ENCODE measurements around the gene MAPT. TPM values are rescaled to one million over a fixed set of nuclear protein-coding genes. Genes with fewer than 3 reads are reported as not detected.

MAPT gene
- total RNA-seq, 1 donor from 2014 or later: 6.1 TPM

DNA sequence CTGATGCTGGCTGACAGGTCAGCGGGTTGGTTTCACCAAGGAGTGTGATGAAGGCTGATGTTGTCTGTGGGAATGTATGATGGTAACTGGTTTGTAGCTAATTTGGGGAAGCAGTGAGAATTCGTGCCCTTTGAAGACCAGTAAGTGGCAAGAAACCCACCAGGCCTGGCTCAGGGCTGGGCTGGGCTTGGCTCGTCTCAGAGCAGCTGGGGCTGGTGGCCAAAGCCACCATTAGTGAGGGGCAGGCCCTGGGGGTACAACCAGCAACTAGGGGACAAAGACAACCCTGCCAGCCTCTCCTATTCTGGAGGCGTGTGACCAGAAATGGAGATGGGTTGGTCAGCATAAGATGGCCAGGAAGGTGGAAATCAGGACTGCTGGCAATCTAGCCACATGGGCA lies 91.7 kb downstream of the MAPT start:
- TF ChIP-seq POLR2A (IDR thresholded peaks at IDR 0.05) (no peak), POLR2AphosphoS5 (IDR thresholded peaks at IDR 0.05; ENCODE audit: insufficient read depth in 1 of 2, low read depth in 1 of 2) (no peak)
- TF ChIP-seq, protein P1, sequence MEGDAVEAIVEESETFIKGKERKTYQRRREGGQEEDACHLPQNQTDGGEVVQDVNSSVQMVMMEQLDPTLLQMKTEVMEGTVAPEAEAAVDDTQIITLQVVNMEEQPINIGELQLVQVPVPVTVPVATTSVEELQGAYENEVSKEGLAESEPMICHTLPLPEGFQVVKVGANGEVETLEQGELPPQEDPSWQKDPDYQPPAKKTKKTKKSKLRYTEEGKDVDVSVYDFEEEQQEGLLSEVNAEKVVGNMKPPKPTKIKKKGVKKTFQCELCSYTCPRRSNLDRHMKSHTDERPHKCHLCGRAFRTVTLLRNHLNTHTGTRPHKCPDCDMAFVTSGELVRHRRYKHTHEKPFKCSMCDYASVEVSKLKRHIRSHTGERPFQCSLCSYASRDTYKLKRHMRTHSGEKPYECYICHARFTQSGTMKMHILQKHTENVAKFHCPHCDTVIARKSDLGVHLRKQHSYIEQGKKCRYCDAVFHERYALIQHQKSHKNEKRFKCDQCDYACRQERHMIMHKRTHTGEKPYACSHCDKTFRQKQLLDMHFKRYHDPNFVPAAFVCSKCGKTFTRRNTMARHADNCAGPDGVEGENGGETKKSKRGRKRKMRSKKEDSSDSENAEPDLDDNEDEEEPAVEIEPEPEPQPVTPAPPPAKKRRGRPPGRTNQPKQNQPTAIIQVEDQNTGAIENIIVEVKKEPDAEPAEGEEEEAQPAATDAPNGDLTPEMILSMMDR (IDR thresholded peaks at IDR 0.05): no peak
- no peak for DNase-seq (ENCODE audit: extremely low spot score in 2 of 2)
- Histone ChIP-seq H3K27ac (no peak overlapping the region), H3K36me3 (no peaks in the 10 kb centered on the region), H3K4me1 (no peaks in the 10 kb centered on the region), H3K27me3 (no peaks in the 10 kb centered on the region), H3K9me3 (no peaks in the 10 kb centered on the region), H3K4me3 (no peak overlapping the region)
- intact Hi-C loops (cut with DNase I): no loop called here

DNA sequence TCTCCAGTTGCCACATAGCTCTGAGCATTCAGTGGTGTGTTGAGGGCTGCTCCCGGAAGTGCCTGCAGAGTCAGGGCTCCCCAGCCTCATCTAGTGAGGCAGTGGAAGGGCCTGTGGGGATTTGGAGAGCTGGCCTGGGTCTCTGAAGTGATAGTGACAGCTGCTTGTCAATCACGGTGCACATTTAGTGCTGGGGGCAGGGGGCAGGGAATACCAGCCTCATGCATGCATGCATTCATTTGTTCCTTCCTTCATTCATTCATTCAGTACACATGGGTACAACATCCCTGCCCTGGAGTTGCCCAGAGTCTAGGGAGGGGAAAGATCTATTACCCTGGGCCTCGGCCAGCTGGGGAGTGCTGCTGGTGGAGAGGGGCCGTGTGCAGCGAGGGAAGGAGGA lies 93.4 kb downstream of the MAPT start:
- Histone ChIP-seq H3K4me3 (no peak overlapping the region), H3K4me1 (no peaks in the 10 kb centered on the region), H3K9me3 (no peaks in the 10 kb centered on the region), H3K27me3 (no peaks in the 10 kb centered on the region), H3K27ac (no peak overlapping the region), H3K36me3 (no peaks in the 10 kb centered on the region)
- intact Hi-C loops (cut with DNase I): no loop called here
- no peak for TF ChIP-seq POLR2A (IDR thresholded peaks at IDR 0.05)
- no peak for TF ChIP-seq POLR2AphosphoS5 (IDR thresholded peaks at IDR 0.05; ENCODE audit: insufficient read depth in 1 of 2, low read depth in 1 of 2)
- TF ChIP-seq, protein P1 (IDR thresholded peaks at IDR 0.05): no peak
- no peak for DNase-seq (ENCODE audit: extremely low spot score in 2 of 2)

DNA sequence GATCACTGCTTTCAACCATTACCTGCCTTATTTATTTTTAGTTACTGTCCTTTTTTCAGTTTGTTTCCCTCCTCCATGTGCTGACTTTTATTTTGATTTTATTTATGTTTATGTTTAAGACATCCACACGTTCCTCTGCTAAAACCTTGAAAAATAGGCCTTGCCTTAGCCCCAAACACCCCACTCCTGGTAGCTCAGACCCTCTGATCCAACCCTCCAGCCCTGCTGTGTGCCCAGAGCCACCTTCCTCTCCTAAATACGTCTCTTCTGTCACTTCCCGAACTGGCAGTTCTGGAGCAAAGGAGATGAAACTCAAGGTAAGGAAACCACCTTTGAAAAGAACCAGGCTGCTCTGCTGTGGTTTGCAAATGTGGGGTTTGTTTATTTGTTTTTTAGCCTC lies 95.4 kb downstream of the MAPT start:
- intact Hi-C loops (cut with DNase I): no loop called here
- Histone ChIP-seq H3K27me3 (no peaks in the 10 kb centered on the region), H3K36me3 (no peaks in the 10 kb centered on the region), H3K4me3 (no peak overlapping the region), H3K27ac (no peak overlapping the region), H3K4me1 (no peaks in the 10 kb centered on the region), H3K9me3 (no peaks in the 10 kb centered on the region)
- no peak for DNase-seq (ENCODE audit: extremely low spot score in 2 of 2)
- TF ChIP-seq, protein P1 (IDR thresholded peaks at IDR 0.05): no peak
- TF ChIP-seq POLR2A (IDR thresholded peaks at IDR 0.05) (no peak), POLR2AphosphoS5 (IDR thresholded peaks at IDR 0.05; ENCODE audit: insufficient read depth in 1 of 2, low read depth in 1 of 2) (no peak)

DNA sequence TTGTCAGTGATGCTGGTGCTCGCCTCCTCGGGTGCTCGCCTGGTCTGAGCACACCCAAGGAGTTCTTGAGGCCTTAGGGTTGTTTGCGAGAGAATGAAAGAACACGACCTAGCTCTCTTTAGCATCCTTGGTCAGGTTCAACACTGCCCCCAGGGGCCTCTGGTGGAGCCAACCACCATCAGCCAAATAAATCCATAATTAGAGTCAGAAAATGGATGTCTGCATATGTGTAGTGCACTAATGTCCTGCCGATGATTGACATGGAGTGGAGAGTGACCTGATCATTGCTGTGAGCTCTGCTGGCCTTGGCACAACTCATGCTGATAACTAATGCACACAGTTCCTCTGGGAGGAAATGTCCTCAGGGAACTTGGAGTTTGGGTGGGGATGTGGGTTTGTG lies 96.5 kb downstream of the MAPT start:
- H3K4me3 ChIP-seq: no peak overlapping the region

DNA sequence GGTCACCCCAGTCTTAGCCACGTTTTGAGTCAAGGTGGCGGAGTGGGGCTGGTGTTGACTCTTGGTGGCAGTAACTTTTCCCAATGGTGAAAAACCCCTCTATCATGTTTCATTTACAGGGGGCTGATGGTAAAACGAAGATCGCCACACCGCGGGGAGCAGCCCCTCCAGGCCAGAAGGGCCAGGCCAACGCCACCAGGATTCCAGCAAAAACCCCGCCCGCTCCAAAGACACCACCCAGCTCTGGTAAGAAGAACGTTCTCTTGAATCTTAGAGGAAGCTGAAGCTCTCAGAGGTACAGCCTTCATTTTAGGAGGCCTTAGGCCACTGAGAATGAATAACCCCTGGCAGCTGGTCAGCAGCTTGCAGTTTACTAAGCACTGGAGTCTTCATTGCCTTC lies 97.0 kb downstream of the MAPT start:
- intact Hi-C loops (cut with DNase I): no loop called here
- TF ChIP-seq POLR2A (IDR thresholded peaks at IDR 0.05): no peak
- TF ChIP-seq, protein P1 (IDR thresholded peaks at IDR 0.05): no peak
- TF ChIP-seq POLR2AphosphoS5 (IDR thresholded peaks at IDR 0.05; ENCODE audit: insufficient read depth in 1 of 2, low read depth in 1 of 2): no peak
- Histone ChIP-seq H3K27ac (no peak overlapping the region), H3K4me3 (no peak overlapping the region), H3K9me3 (no peaks in the 10 kb centered on the region), H3K36me3 (no peaks in the 10 kb centered on the region), H3K4me1 (no peaks in the 10 kb centered on the region), H3K27me3 (no peaks in the 10 kb centered on the region)
- no peak for DNase-seq (ENCODE audit: extremely low spot score in 2 of 2)

More for the DNA sequence above, 96.5 kb downstream of the MAPT start:
- H3K4me1 ChIP-seq: no peaks in the 10 kb centered on the region
- DNase-seq (ENCODE audit: extremely low spot score in 2 of 2): no peak
- TF ChIP-seq, protein P1 (IDR thresholded peaks at IDR 0.05): no peak
- TF ChIP-seq POLR2A (IDR thresholded peaks at IDR 0.05) (no peak), POLR2AphosphoS5 (IDR thresholded peaks at IDR 0.05; ENCODE audit: insufficient read depth in 1 of 2, low read depth in 1 of 2) (no peak)
- H3K36me3 ChIP-seq: no peaks in the 10 kb centered on the region
- no peaks in the 10 kb centered on the region for H3K27me3 ChIP-seq
- no peak overlapping the region for H3K27ac ChIP-seq
- intact Hi-C loops (cut with DNase I): no loop called here
- no peaks in the 10 kb centered on the region for H3K9me3 ChIP-seq
